HG03097 (cell line): ENCODE measurements around the gene FBXO30.
A peak's percentile ranks its signal among the peaks of the same experiment; 100 is the strongest.

ENCODE experiments used
- ATAC-seq: cut with Tn5 transposase; IDR thresholded peaks from one replicate; pipeline ENCODE4 v1.9.1; 2021; ENCODE audit not compliant: unreplicated experiment, low FRiP score

The FBXO30 gene

DNA sequence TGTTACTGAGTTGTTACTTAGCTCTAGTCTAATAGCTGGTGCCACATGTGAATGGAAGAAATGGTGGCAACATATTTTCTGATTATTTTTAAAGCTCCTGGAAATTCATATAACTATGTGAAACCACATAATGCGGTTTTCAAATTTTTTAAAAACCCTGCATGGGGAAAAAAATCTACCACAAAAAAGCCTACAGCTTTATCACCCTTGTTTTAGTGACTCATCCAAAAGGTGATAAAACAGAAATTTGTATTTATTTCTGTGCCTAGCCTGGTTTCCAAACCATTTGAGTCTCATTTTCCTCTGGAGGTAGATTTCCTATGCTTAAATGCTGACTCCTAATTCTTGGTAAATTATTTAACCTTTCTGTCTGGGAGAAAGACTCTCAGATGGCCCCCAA, 5.4 kb upstream of the FBXO30 start:
- no peak for ATAC-seq

DNA sequence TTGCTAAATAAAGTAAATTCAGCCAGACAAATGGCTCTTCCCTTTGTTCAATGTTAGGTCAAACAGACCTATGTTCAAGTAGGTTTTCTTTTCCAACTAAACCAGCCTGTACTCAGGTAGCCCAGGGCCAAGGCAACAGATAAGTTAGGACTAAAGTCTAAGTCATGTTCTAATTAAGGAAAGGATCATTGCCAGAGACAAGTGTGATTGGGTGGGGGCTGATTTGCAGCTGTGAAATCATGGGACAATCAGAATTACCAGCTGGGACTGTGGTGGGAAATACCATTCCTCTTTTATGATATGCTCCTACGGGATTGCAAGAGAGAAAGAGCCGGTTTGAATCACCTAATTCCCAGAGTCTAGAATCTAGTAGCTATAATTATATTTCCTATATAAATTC, 4.2 kb upstream of the FBXO30 start:
- ATAC-seq = no peak

DNA sequence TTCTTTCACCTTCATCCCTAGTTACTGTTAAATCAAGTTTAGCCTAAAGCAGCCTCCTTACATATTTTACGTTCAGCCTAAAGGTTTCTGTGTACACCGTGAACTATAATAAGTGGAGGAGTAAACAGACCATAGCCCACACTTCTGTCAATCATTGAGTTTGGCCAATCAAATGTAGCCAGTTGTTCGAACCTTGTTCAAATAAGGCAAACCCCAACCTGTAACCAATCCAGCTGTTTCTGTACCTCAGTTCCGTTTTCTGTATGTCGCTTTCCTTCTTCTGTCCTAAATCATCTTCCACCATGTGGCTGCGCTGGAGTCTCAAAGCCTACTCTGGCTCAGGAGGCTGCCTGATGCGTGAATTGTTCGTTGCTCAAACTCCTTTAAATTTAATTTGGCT, 1.8 kb upstream of the FBXO30 start:
- ATAC-seq = no peak

DNA sequence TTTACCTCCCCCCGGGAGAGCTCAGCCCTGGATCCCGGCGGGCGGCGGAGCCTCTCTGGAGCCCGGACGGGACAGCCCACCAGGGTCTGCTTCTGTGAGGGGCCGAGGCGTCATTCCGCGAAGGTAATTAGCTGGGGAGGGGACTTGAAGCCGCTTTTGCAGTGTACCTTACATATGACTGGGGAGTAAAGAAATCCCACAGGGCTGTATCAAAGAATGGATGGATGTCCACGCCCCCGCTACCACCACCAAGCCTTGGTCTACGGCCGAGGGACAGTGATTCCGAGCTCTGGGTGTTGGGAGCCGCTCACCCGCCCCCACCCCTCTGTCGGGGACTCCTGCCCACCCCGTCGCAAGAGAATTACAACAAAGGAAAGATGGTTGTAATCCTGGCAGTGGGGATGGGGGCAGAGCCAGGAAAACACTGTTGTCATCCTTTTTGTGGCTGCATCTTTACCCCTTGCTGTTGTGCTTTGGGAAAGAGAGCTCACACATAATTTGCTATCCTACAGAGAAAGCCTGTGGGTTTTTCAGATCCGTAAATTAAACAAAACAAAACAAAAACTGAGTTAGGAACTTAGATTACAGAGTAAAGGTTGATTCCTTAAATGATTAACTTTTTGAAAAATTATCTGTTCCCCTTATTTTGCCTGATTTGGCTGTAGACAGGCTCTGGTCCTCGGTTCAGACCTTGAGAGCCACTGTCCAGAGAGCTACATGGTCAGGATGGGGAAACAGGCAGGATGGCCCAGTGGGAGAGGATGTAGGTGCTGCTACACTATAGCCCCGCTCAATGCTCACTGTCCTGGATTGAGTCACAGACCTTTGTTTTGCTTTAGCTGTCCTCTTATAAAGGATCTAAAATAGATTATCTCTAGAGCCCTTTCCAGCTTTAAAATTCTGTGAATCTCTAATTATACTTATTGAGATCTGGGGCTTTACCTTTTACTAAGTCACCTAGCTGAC, 997 bp upstream of the FBXO30 start:
- peak; percentile 8 for ATAC-seq

DNA sequence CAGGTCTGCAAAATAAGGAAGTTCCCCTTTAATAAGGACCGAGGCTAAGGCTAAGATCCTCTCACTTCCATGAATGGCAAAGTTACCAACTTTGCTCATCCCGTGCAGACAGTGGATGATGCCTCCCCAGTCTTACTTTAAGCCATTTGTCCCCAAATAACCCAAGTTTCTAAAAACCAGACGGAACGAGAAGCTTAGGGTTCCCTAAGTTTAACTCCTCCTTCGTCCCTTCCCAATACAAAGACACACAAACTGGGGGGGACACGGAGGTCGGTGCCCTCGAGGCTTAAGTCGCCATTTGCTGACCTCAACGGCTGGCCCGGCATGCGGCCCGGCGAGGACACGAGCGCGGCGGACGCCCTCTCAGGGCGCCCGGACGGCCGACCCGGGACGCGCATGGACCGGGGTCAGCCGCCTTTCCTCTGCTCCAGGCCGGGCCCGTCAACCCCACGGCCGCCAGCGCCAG, 527 bp downstream of the FBXO30 start:
- peak; percentile 10 for ATAC-seq

- ATAC-seq = no peak
Measured at GRCh38 chr6:145813285-145814034, 1.1 kb downstream of the FBXO30 start.

DNA sequence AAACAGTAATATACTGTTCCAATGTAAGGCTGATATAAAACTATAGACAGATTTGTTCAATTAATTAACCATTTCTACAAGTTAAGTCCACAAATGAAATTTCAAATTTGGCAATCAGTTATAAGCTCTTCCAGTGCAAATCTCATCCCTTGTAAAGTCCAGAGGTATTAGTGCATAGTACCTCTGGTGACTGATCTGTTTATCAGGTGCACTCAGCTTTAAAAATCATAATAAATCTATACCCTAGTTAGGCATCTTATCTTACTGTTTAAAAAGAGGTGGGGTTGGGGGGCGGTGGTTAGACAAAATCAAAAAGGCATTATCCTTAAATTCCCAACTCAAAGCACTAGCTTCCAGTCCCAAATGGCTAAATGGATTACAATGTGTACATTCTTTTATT, 2.9 kb downstream of the FBXO30 start:
- no peak for ATAC-seq

DNA sequence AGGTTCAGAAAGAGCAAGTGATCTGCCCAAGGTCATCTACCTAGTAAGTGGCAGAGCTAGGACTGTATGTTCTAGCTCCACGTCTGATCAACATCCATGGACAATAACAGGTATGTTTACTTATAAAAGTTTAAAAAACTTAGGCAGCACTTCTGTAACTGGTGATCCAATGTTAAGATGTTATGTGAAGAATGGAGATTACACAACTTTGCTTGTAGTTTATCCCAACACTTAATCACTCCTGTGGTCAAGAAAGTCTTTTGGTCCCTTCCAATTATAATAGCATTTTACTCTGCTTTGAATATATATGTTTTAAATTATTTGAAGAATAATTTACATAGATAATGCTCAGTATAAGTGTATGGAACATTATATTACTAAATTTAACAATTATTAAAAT, 4.8 kb downstream of the FBXO30 start:
- ATAC-seq = no peak

GRCh38 chr6:145809211-145809610, 5.4 kb downstream of the FBXO30 start:
- peak; percentile 38 for ATAC-seq

GRCh38 chr6:145808239-145808638, 6.4 kb downstream of the FBXO30 start:
- ATAC-seq = no peak

- no peak for ATAC-seq
Measured at GRCh38 chr6:145802141-145802540, 12.5 kb downstream of the FBXO30 start.

GRCh38 chr6:145801021-145801420, 13.6 kb downstream of the FBXO30 start:
- no peak for ATAC-seq

DNA sequence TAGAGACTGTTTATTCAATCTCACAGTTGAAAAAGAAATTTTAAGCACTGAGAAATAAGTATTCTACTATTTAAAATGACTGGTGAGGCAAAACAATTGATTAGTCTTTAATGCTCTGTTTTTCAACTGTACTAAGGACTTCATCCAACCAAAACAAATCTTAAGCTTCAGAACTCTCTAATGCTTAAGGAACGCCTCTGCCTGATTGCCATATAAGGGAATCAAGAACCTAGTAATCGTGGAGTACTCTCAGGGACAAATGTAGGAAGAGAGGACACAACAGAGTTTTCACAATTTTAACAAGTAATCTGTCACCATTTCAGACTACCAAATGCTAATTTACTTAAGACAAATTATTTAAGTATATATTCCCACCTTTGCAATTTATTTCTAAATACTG, 16.1 kb downstream of the FBXO30 start:
- no peak for ATAC-seq

DNA sequence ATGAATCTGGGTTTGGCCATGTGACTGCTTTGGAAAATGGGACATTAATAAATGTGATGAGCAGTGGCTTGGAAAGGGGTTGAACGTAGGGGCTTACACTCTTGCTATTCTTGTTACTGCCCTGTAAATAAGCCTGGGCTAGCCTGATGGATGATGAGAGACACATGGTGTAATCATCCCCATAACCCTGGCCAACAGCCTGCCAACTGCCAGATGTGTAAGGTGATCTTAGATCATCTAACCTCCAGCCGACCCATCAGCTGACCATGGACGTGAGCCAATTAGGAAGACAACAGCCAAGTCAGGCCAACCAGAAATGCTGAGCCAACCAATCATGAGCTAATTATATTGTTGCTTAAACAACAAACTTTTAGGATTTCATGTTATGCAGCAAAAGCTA, 25.2 kb downstream of the FBXO30 start:
- no peak for ATAC-seq

- no peak for ATAC-seq
Measured at GRCh38 chr6:145787688-145788087, 26.9 kb downstream of the FBXO30 start.

- ATAC-seq = peak; percentile 89
Measured at GRCh38 chr6:145784683-145785082, 29.9 kb downstream of the FBXO30 start.

DNA sequence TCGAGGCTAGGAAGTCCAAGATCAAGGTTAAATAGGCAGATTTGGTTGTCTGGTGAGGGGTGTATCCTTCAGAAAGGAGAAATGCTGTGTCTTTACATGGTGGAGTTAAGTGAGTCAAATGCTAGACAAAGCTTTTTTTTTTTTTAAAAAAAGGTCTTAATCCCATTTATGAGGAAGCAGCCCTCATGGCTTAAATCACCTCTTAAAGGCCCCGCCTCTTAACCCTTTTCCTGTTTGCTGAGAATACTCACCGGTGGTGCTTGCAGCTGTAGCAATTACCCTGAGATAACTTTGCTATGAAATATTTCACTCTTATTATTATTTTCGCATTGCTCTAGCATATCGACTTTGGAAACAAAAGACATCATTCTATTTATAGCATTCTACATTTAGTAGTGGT, 30.8 kb downstream of the FBXO30 start:
- ATAC-seq = no peak

DNA sequence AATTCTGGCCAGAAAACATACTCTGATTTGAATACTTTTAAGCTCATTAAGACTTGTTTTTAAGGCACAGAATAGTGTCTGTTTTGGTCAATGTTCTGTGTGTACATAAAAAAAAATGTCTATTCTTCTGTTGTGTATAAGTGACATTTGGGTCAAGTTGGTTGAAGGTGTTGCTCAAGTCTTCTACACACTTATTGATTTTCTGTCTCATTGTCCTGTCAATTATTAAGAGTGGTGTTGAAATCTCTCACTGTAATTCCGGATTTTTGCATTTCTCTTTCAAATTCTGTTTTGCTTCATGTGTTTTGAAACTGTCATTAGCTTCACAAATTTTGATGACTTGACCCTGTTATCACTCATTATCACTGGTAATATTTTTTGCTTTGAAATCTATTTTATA, 41.7 kb downstream of the FBXO30 start:
- no peak for ATAC-seq

GRCh38 chr6:145765449-145765848, 49.1 kb downstream of the FBXO30 start:
- no peak for ATAC-seq

GRCh38 chr6:145763742-145764141, 50.9 kb downstream of the FBXO30 start:
- no peak for ATAC-seq

GRCh38 chr6:145761584-145761983, 53.0 kb downstream of the FBXO30 start:
- ATAC-seq = no peak

- no peak for ATAC-seq
Measured at GRCh38 chr6:145758113-145758512, 56.5 kb downstream of the FBXO30 start.
